H9 (cell line): ENCODE measurements around the gene GALNT13. TPM values are rescaled to one million over a fixed set of nuclear protein-coding genes. Genes with fewer than 3 reads are reported as not detected.

Experiments
- DNase-seq: peaks from one replicate; pipeline ENCODE4 v3.0.0-alpha.2; 2017
- H2AFZ ChIP-seq: one replicate; pipeline ENCODE4 v1.6.1; 2013; ENCODE audit warnings: mild to moderate bottlenecking, low read length, control low read depth, moderate library complexity
- H2AK5ac ChIP-seq: 2 replicates; pipeline ENCODE4 v1.6.1; 2013; ENCODE audit warnings: low read length, control low read depth, mixed read lengths; ENCODE audit not compliant: insufficient read length
- H2BK120ac ChIP-seq: one replicate; pipeline ENCODE4 v1.6.1; 2013; ENCODE audit warnings: low read depth, mild to moderate bottlenecking, low read length, control low read depth, inconsistent platforms; ENCODE audit not compliant: poor library complexity, severe bottlenecking
- H2BK12ac ChIP-seq: 2 replicates; pipeline ENCODE4 v1.6.1; 2013; ENCODE audit warnings: low read length, control low read depth, mixed read lengths, low read depth; ENCODE audit not compliant: insufficient read length
- H2BK15ac ChIP-seq: 2 replicates; pipeline ENCODE4 v1.6.1; 2013; ENCODE audit warnings: low read depth, low read length, control low read depth
- H2BK20ac ChIP-seq: one replicate; pipeline ENCODE4 v1.6.1; 2013; ENCODE audit warnings: low read depth, mild to moderate bottlenecking, low read length, control low read depth, inconsistent platforms; ENCODE audit not compliant: poor library complexity, severe bottlenecking
- H2BK5ac ChIP-seq: 2 replicates; pipeline ENCODE4 v1.6.1; 2013; ENCODE audit warnings: low read length, control low read depth, mixed read lengths; ENCODE audit not compliant: insufficient read length
- H3K14ac ChIP-seq: 2 replicates; pipeline ENCODE4 v1.6.1; 2013; ENCODE audit warnings: low read length, control low read depth; ENCODE audit not compliant: insufficient read depth
- H3K18ac ChIP-seq: 2 replicates; pipeline ENCODE4 v1.6.1; 2013; ENCODE audit warnings: low read depth, mild to moderate bottlenecking, mixed read lengths, low read length, control low read depth; ENCODE audit not compliant: insufficient read length
- H3K23ac ChIP-seq: 2 replicates; pipeline ENCODE4 v1.6.1; 2013; ENCODE audit warnings: low read length, control low read depth, mixed read lengths, low read depth; ENCODE audit not compliant: insufficient read length
- H3K23me2 ChIP-seq: 2 replicates; pipeline ENCODE4 v1.6.1; 2013; ENCODE audit warnings: low read depth, mild to moderate bottlenecking, mixed read lengths, low read length, control low read depth; ENCODE audit not compliant: insufficient read length, poor library complexity, severe bottlenecking
- H3K27ac ChIP-seq: 2 replicates; pipeline ENCODE4 v1.5.1; 2013; ENCODE audit warnings: low read length, control low read depth, mixed read lengths, low read depth; ENCODE audit not compliant: insufficient read length
- H3K27me3 ChIP-seq: 2 replicates; pipeline ENCODE4 v1.6.1; 2013; ENCODE audit warnings: low read length, control low read depth, inconsistent platforms; ENCODE audit not compliant: insufficient read depth
- H3K4ac ChIP-seq: 2 replicates; pipeline ENCODE4 v1.6.1; 2013; ENCODE audit warnings: low read depth, mild to moderate bottlenecking, control low read depth, inconsistent platforms, low read length, moderate library complexity
- H3K4me1 ChIP-seq: 2 replicates; pipeline ENCODE4 v1.6.1; 2013; ENCODE audit warnings: low read length, control low read depth, inconsistent platforms; ENCODE audit not compliant: insufficient read depth
- H3K4me2 ChIP-seq: 2 replicates; pipeline ENCODE4 v1.6.1; 2013; ENCODE audit warnings: low read length, control low read depth, mixed read lengths; ENCODE audit not compliant: insufficient read length, insufficient read depth
- H3K56ac ChIP-seq: 2 replicates; pipeline ENCODE4 v1.6.1; 2013; ENCODE audit warnings: low read depth, mild to moderate bottlenecking, mixed read lengths, low read length, control low read depth; ENCODE audit not compliant: insufficient read length
- H3K79me1 ChIP-seq: 2 replicates; pipeline ENCODE4 v1.6.1; 2013; ENCODE audit warnings: low read depth, mild to moderate bottlenecking, moderate library complexity, low read length, control low read depth, inconsistent platforms; ENCODE audit not compliant: insufficient read depth, poor library complexity, severe bottlenecking
- H3K79me2 ChIP-seq: 2 replicates; pipeline ENCODE4 v1.6.1; 2013; ENCODE audit warnings: low read length, control low read depth, inconsistent platforms; ENCODE audit not compliant: insufficient read depth
- H3K9ac ChIP-seq: 2 replicates; pipeline ENCODE4 v1.6.1; 2013; ENCODE audit warnings: low read length, control low read depth, mixed read lengths; ENCODE audit not compliant: insufficient read length; ENCODE audit errors: extremely low read depth
- H3K9me3 ChIP-seq: one replicate; pipeline ENCODE4 v1.6.1; 2013; ENCODE audit warnings: low read depth, low read length, inconsistent platforms; ENCODE audit not compliant: control insufficient read depth
- H3T11ph ChIP-seq: one replicate; pipeline ENCODE4 v1.6.1; 2013; ENCODE audit warnings: mild to moderate bottlenecking, low read length, control low read depth, inconsistent platforms
- H4K20me1 ChIP-seq: one replicate; pipeline ENCODE4 v1.6.1; 2013; ENCODE audit not compliant: control insufficient read depth, insufficient read length, insufficient read depth
- H4K5ac ChIP-seq: 2 replicates; pipeline ENCODE4 v1.6.1; 2013; ENCODE audit warnings: low read depth, mild to moderate bottlenecking, mixed read lengths, low read length, control low read depth; ENCODE audit not compliant: insufficient read length
- H4K8ac ChIP-seq: replicated peaks from 2 replicates; pipeline ENCODE4 v1.6.1; 2013; ENCODE audit warnings: low read length, control low read depth, mixed read lengths, low read depth; ENCODE audit not compliant: insufficient read length
- H4K91ac ChIP-seq: 2 replicates; pipeline ENCODE4 v1.6.1; 2013; ENCODE audit warnings: low read depth, mild to moderate bottlenecking, moderate library complexity, mixed read lengths, low read length, control low read depth; ENCODE audit not compliant: insufficient read length
- H3K27ac Mint-ChIP-seq, 3 experiments: 2 replicates in 2 of 3; 3 replicates in 1 of 3; pipeline ENCODE4 v1.8.0; 2020 to 2021; ENCODE audit warnings: mixed read lengths in 3 of 3, mild to moderate bottlenecking in 1 of 3, moderate library complexity in 1 of 3
- H3K27me3 Mint-ChIP-seq: 2 replicates; pipeline ENCODE4 v1.8.0; 2021; ENCODE audit warnings: low read depth, mild to moderate bottlenecking, moderate library complexity, mixed read lengths
- H3K36me3 Mint-ChIP-seq, 3 experiments: 2 replicates in 2 of 3; 3 replicates in 1 of 3; pipeline ENCODE4 v1.8.0; 2020 to 2021; ENCODE audit warnings: low read depth in 3 of 3, mixed read lengths in 3 of 3; ENCODE audit not compliant: insufficient read depth in 1 of 3
- H3K4me1 Mint-ChIP-seq, 2 experiments: 2 replicates each; pipeline ENCODE4 v1.8.0; 2020; ENCODE audit warnings: mixed read lengths in 2 of 2
- H3K4me3 Mint-ChIP-seq, 2 experiments: 2 replicates in 1 of 2; 3 replicates in 1 of 2; pipeline ENCODE4 v1.8.0; 2020 to 2021; ENCODE audit warnings: mild to moderate bottlenecking in 2 of 2, mixed read lengths in 2 of 2, moderate library complexity in 1 of 2
- H3K9me3 Mint-ChIP-seq, 2 experiments: 2 replicates in 1 of 2; 3 replicates in 1 of 2; pipeline ENCODE4 v1.8.0; 2020; ENCODE audit warnings: mild to moderate bottlenecking in 2 of 2, mixed read lengths in 2 of 2, moderate library complexity in 1 of 2
- whole genome bisulfite sequencing: extraction: QIAGEN DNeasy Blood & Tissue Kit; methylation state at CpG from one replicate; pipeline ENCODE4 v1.1.7; 2013; ENCODE audit warnings: missing lambda C conversion rate, low lambda C conversion rate, mixed read lengths; ENCODE audit not compliant: insufficient read length; ENCODE audit errors: extremely low coverage; 5-methylcytosine and 5-hydroxymethylcytosine counted together
- total RNA-seq: library from RNA; stranded (reverse); gene quantifications from 2 replicates; pipeline ENCODE4 v1.2.1, GENCODE V29; 2021
- TF ChIP-seq, protein P1 (sequence below): fragments of 200-600 bp; sonication (generic); conservative IDR thresholded peaks from 3 replicates; pipeline ENCODE4 v1.8.0; 2021; ENCODE audit warnings: antibody characterized with exemption, mild to moderate bottlenecking

Gene GALNT13
- total RNA-seq, 1 experiment from 2014 or later: 6.6 TPM

DNA sequence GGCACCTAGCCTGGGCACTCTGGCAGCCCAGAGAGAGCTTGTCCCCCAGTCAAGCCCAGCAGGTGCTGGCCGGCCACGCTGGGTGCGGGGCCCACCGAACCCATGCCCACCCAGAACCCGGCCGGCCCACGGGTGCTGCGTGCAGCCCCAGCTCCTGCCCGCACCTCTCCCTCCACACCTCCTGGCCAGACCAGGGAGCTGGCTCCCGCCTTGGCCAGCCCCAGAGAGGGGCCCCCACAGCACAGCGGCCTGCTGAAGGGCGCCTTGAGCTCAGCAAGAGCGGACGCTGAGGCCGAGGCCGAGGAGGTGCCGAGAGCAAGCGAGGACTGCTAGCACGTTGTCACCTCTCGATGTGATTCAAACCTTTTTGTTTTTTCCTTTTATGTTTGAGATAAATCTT, 419.8 kb downstream of the GALNT13 start:
- H3K27me3 ChIP-seq: no peaks in the 10 kb centered on the region
- no peak overlapping the region for H2BK20ac ChIP-seq
- no peaks in the 10 kb centered on the region for H4K20me1 ChIP-seq
- H3K27ac ChIP-seq: no peak overlapping the region
- no peak overlapping the region for H4K8ac ChIP-seq
- no peak overlapping the region for H2BK12ac ChIP-seq
- TF ChIP-seq, protein P1, sequence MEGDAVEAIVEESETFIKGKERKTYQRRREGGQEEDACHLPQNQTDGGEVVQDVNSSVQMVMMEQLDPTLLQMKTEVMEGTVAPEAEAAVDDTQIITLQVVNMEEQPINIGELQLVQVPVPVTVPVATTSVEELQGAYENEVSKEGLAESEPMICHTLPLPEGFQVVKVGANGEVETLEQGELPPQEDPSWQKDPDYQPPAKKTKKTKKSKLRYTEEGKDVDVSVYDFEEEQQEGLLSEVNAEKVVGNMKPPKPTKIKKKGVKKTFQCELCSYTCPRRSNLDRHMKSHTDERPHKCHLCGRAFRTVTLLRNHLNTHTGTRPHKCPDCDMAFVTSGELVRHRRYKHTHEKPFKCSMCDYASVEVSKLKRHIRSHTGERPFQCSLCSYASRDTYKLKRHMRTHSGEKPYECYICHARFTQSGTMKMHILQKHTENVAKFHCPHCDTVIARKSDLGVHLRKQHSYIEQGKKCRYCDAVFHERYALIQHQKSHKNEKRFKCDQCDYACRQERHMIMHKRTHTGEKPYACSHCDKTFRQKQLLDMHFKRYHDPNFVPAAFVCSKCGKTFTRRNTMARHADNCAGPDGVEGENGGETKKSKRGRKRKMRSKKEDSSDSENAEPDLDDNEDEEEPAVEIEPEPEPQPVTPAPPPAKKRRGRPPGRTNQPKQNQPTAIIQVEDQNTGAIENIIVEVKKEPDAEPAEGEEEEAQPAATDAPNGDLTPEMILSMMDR: no peak
- no peak overlapping the region for H3K9ac ChIP-seq
- no peak overlapping the region for H2BK120ac ChIP-seq
- H3K18ac ChIP-seq: no peak overlapping the region
- Mint-ChIP-seq H3K4me1 (no peaks in the 10 kb centered on the region), H3K36me3 (peaks cover 23 to 32% (median 27%) of the 10 kb centered on the region in 3 experiments), H3K9me3 (peaks cover 6 to 16% of the 10 kb centered on the region in 2 experiments; a peak in 4 of 5 replicates), H3K27ac (no peak overlapping the region), H3K4me3 (no peak overlapping the region), H3K27me3 (no peaks in the 10 kb centered on the region)
- H4K91ac ChIP-seq: no peak overlapping the region
- no peak overlapping the region for H2BK5ac ChIP-seq
- H4K5ac ChIP-seq: no peak overlapping the region
- no peak overlapping the region for H2BK15ac ChIP-seq
- no peak for DNase-seq
- H3T11ph ChIP-seq: no peak overlapping the region
- H3K79me1 ChIP-seq: no peaks in the 10 kb centered on the region
- H2AFZ ChIP-seq: no peak overlapping the region
- no peaks in the 10 kb centered on the region for H3K4me1 ChIP-seq
- H3K56ac ChIP-seq: no peak overlapping the region
- no peaks in the 10 kb centered on the region for H3K9me3 ChIP-seq
- H3K23me2 ChIP-seq: no peaks in the 10 kb centered on the region
- no peaks in the 10 kb centered on the region for H3K79me2 ChIP-seq
- no peak overlapping the region for H3K4ac ChIP-seq
- H3K14ac ChIP-seq: no peak overlapping the region
- WGBS: no CpG with 5 or more reads among the region's 20 CpGs
- H2AK5ac ChIP-seq: no peak overlapping the region
- no peak overlapping the region for H3K4me2 ChIP-seq
- H3K23ac ChIP-seq: no peak overlapping the region
